Thyroid gland (tissue), 4 donors: ENCODE results near the gene NEBL. TPM values are rescaled to one million over a fixed set of nuclear protein-coding genes. Genes with fewer than 3 reads are reported as not detected.

Experiments
- DNase-seq, 2 donors: peaks; one replicate each; pipeline ENCODE4 v3.0.0-alpha.2; 2019
- H3K27ac ChIP-seq, 3 donors: fragments of 200-600 bp; sonication (generic); 1 replicate in 2 of 3; 2 replicates in 1 of 3; pipeline ENCODE4 v1.5.1; 2016 to 2019; ENCODE audit warnings: mild to moderate bottlenecking in 1 of 3, moderate library complexity in 1 of 3
- H3K27me3 ChIP-seq: fragments of 200-600 bp; sonication (generic); one replicate; pipeline ENCODE4 v1.5.1; 2019
- H3K36me3 ChIP-seq, 2 donors: fragments of 200-600 bp; sonication (generic); one replicate each; pipeline ENCODE4 v1.5.1; 2016 to 2019
- H3K4me1 ChIP-seq, 2 donors: fragments of 200-600 bp; sonication (generic); one replicate each; pipeline ENCODE4 v1.5.1; 2017 to 2019
- H3K4me3 ChIP-seq, 3 donors: fragments of 200-600 bp; sonication (generic); replicated peaks in 1 of 3; 1 replicate in 2 of 3; 2 replicates in 1 of 3; pipeline ENCODE4 v1.5.1; 2016; ENCODE audit warnings: mild to moderate bottlenecking in 1 of 3
- H3K9me3 ChIP-seq: fragments of 200-600 bp; sonication (generic); one replicate; pipeline ENCODE4 v1.5.1; 2017
- POLR2A ChIP-seq, 2 donors: fragments of 450-650 bp; IDR thresholded peaks; one replicate each; pipeline ENCODE4 v1.6.1; 2017; ENCODE audit warnings: antibody characterized with exemption in 2 of 2, mild to moderate bottlenecking in 2 of 2, moderate library complexity in 1 of 2
- WGBS, 2 donors: methylation state at CpG; one replicate each; pipeline ENCODE4 v1.1.5; 2017; 5-methylcytosine and 5-hydroxymethylcytosine counted together
- intact Hi-C: fragments of 100-400 bp; cut with DNase I; formaldehyde crosslinking; loops from one replicate; pipeline ENCODE4 v1.15.1; 2023
- total RNA-seq, 4 donors: library from RNA; depleted of rRNA; stranded (reverse); fragments of >200 nt; gene quantifications; one replicate each; pipeline ENCODE4 v1.2.3, GENCODE V29; 2016
- TF ChIP-seq, protein P1 (sequence below), 6 experiments: fragments of 200-600 bp in 3 of 6; fragments of 450-650 bp in 3 of 6; sonication (generic) in 3 of 6; IDR thresholded peaks; one replicate each; pipeline ENCODE4 v1.5.1; 2016 to 2019; ENCODE audit warnings: antibody characterized with exemption in 6 of 6, mild to moderate bottlenecking in 2 of 6, inconsistent platforms in 1 of 6, moderate library complexity in 1 of 6

The NEBL gene
- total RNA-seq, 4 donors from 2014 or later = 163 to 269 (median 214) TPM

DNA sequence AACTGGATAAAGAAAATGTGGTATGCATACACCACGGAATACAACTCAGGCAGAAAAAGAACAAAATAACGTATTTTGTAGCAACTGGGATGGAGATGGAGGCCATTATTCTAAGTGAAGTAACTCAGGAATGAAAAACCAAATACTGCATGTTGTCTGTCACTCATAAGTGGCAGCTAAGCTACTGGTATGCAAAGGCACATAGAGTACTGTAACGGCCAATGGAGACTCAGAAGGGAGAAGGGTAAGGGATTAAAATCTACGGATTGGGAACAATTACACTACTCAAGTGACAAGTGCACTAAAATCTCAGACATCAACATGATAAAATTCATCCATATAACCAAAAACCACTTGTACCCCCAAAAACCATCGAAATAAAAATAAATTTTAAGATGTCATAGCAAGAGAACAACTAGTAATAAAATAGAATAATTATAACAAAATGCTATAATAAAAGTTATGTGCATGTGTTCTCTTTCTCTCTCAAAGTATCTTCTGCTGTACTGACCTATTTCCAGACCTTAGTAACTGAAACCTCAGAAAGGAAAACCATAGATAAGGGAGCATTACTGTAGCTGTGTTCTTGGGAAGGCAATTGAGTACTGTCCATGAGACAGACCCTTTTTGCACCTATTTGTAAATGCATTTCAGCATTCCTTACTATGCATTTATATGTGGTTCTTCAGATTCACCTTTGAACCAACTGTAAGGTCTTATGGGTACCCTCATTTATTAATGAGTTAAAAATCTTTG lies 6.7 kb upstream of the NEBL start:
- intact Hi-C loops = no loop called here
- H3K4me3 ChIP-seq = no peak overlapping the region
- TF ChIP-seq POLR2A (IDR thresholded peaks at IDR 0.05) = no peak
- TF ChIP-seq, protein P1, sequence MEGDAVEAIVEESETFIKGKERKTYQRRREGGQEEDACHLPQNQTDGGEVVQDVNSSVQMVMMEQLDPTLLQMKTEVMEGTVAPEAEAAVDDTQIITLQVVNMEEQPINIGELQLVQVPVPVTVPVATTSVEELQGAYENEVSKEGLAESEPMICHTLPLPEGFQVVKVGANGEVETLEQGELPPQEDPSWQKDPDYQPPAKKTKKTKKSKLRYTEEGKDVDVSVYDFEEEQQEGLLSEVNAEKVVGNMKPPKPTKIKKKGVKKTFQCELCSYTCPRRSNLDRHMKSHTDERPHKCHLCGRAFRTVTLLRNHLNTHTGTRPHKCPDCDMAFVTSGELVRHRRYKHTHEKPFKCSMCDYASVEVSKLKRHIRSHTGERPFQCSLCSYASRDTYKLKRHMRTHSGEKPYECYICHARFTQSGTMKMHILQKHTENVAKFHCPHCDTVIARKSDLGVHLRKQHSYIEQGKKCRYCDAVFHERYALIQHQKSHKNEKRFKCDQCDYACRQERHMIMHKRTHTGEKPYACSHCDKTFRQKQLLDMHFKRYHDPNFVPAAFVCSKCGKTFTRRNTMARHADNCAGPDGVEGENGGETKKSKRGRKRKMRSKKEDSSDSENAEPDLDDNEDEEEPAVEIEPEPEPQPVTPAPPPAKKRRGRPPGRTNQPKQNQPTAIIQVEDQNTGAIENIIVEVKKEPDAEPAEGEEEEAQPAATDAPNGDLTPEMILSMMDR (IDR thresholded peaks at IDR 0.05) = no peak
- DNase-seq = no peak
- H3K9me3 ChIP-seq = no peaks in the 10 kb centered on the region
- H3K4me1 ChIP-seq = no peaks in the 10 kb centered on the region
- H3K36me3 ChIP-seq = no peaks in the 10 kb centered on the region
- 91% methylated on average over 5 of the region's 5 CpGs for WGBS, 2 donors
- H3K27me3 ChIP-seq = no peaks in the 10 kb centered on the region
- no peak overlapping the region for H3K27ac ChIP-seq

DNA sequence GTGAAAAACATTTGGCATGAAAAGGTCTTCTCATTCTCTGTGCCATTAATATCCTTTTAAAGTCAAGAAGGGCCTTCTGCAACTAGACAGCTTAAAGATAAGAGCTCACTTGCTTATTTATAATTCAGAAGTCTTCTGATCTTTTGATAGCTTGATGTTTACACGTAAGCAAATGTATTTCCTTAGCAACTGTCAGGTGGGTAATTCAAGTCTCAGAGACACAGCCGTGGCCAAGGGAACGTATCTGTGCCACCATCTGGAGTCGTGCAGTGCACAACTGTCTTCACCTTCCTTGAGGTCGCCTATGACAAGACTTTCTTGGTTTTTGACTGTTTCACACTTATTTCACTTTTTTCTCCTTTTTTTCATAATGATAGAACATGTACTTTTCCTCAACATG lies 4.0 kb upstream of the NEBL start:
- DNase-seq = no peak
- TF ChIP-seq, protein P1 (IDR thresholded peaks at IDR 0.05) = no peak
- TF ChIP-seq POLR2A (IDR thresholded peaks at IDR 0.05) = no peak
- H3K36me3 ChIP-seq = no peaks in the 10 kb centered on the region
- intact Hi-C loops = no loop called here
- no peak overlapping the region for H3K4me3 ChIP-seq
- no peak overlapping the region for H3K27ac ChIP-seq
- WGBS, 2 donors = 93 to 94% methylated on average over 5 of the region's 5 CpGs
- no peaks in the 10 kb centered on the region for H3K4me1 ChIP-seq
- no peaks in the 10 kb centered on the region for H3K27me3 ChIP-seq
- no peaks in the 10 kb centered on the region for H3K9me3 ChIP-seq

DNA sequence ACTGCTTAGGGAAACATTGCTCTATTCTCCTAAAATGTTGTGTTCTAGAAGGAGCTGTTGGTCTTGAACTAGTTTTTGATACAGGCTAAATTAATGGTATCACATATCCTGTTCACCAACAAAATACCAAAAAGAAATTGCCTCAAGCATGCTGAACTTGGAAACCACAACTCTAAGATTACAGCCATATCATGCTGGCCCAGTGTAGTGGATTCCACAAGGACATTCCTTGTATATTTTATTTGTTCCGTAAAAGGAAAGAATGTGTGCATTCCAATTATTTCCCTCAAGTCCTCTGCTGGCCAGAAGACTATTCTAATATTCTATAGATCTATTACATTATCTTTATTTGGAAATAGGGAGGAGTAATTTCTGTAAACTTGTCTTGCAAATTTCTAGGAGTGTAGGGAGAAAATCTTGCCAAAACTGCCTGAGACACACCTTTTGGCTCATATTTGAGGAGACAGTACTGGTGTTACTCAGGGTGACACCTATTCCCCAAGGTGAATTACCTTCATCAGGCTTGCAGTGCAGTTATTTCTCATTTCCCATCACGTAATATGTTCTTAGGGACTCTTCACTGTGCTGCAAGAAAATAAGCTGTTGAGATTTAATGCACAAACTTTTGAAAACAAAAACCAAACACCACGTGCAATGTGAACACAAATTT lies 1.9 kb upstream of the NEBL start:
- Histone ChIP-seq H3K9me3 (no peaks in the 10 kb centered on the region), H3K27me3 (no peaks in the 10 kb centered on the region), H3K27ac (no peak overlapping the region), H3K36me3 (peaks cover 0 to 4% of the 10 kb centered on the region in 2 donors), H3K4me3 (no peak overlapping the region), H3K4me1 (no peaks in the 10 kb centered on the region)
- intact Hi-C loops = no loop called here
- 82 to 85% methylated on average over 3 of the region's 3 CpGs for WGBS, 2 donors
- no peak for DNase-seq
- TF ChIP-seq, protein P1 (IDR thresholded peaks at IDR 0.05) = no peak
- TF ChIP-seq POLR2A (IDR thresholded peaks at IDR 0.05) = no peak

DNA sequence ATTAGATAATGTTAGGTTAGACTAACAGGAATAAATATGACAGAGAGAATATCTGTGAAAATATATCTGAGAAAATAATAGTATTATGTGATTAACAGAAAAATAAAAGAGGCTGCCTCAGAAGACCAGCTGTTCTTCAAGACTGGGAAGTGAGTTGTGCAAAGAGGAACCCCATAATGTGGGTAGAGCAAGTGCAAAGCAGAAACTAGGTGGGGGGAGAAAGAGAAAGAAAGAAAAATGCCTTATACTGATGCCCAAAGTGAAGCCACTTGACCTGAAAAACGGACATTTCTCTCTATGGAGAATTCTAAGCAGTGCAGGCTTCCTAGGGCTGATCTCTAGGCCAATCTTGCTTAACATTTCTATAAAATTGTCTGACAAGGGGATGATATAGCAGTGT lies 3.8 kb downstream of the NEBL start:
- Histone ChIP-seq H3K36me3 (peaks cover 0 to 4% of the 10 kb centered on the region in 2 donors), H3K4me1 (no peaks in the 10 kb centered on the region), H3K27ac (no peak overlapping the region), H3K27me3 (no peaks in the 10 kb centered on the region), H3K9me3 (no peaks in the 10 kb centered on the region), H3K4me3 (no peak overlapping the region)
- TF ChIP-seq, protein P1 (IDR thresholded peaks at IDR 0.05) = no peak
- no peak for TF ChIP-seq POLR2A (IDR thresholded peaks at IDR 0.05)
- DNase-seq = no peak
- WGBS, 2 donors = 59 to 72% methylated on average over 1 of the region's 1 CpG
- intact Hi-C loops = no loop called here

DNA sequence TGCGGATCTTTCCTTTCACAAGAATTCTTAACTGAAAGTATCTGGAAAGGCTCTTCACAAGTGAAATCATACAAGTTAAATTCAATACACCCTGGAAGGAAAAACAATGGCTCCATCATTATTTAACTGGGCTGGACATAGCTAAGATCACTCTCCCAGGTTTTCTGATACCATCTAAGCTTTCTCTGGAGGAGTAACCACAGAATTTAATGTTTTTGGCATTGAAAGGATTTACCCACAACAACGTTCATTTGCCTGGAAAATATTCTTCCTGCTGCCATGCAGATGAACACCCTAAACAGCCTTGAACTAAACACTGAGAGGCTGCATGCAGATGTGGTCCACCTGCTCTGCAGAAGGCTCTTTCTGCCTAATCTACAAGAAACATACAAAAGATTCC lies 4.3 kb downstream of the NEBL start:
- WGBS, 2 donors = 84 to 87% methylated on average over 2 of the region's 2 CpGs
- peaks cover 0 to 4% of the 10 kb centered on the region in 2 donors for H3K36me3 ChIP-seq
- no peaks in the 10 kb centered on the region for H3K27me3 ChIP-seq
- intact Hi-C loops = no loop called here
- no peaks in the 10 kb centered on the region for H3K4me1 ChIP-seq
- DNase-seq = no peak
- H3K4me3 ChIP-seq = no peak overlapping the region
- H3K9me3 ChIP-seq = no peaks in the 10 kb centered on the region
- H3K27ac ChIP-seq = no peak overlapping the region
- TF ChIP-seq, protein P1 (IDR thresholded peaks at IDR 0.05) = no peak
- TF ChIP-seq POLR2A (IDR thresholded peaks at IDR 0.05) = no peak
